ENCODE results near the gene ENTPD7. TPM values are rescaled to one million over a fixed set of nuclear protein-coding genes. Genes with fewer than 3 reads are reported as not detected.

Gene ENTPD7
- polyA plus RNA-seq, 2 donors = 1.3 to 2.5 TPM

DNA sequence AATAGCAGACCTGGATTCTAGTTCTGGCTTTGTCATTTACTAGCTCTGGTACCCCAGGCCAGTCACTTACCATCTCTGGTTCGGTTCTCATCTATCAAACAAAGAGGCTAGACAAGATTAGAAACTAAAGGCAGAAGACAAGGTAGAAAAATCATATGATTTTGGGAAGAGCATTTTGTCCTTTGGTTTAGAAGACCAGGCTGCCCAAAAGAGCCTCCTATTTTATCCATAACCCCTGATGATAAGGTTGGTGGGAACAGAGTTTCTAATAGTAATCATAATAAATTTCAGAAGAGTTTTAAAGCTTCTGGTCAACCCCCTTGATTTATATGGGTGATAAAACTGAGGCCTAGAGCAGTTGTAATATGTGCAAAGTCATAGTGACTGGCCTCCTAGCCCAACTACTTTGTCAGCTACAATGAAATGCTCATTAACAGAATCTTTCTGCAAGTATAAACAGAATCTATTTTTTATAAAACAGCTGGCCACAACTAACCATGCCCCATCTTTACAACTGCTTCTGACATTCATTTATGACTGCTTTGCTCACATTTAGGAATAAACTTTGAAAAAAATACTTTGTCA lies 49.2 kb downstream of the ENTPD7 start:
- peaks cover 5 to 11% of the 10 kb centered on the region in 2 donors for H3K36me3 ChIP-seq (ENCODE audit: control insufficient read depth in 2 of 2, insufficient read depth in 2 of 2, low read length in 1 of 2)
- no peaks in the 10 kb centered on the region for H3K9me3 ChIP-seq (ENCODE audit: control insufficient read depth in 2 of 2, insufficient read depth in 1 of 2, low read depth in 1 of 2, low read length in 1 of 2)
- no peaks in the 10 kb centered on the region for H3K27me3 ChIP-seq (ENCODE audit: control insufficient read depth in 1 of 2, insufficient read depth in 2 of 2, low read length in 2 of 2)
- 88 to 89% methylated on average over 1 of the region's 1 CpG for WGBS, 2 donors
- H3K27ac ChIP-seq (ENCODE audit: low read depth in 2 of 2, low read length in 1 of 2) = peak overlapping the region in 1 of 2 donors; percentile 34
- no peaks in the 10 kb centered on the region for H3K4me1 ChIP-seq (ENCODE audit: control insufficient read depth in 2 of 2, insufficient read depth in 2 of 2, low read length in 1 of 2)
- H3K4me3 ChIP-seq (ENCODE audit: low read depth in 1 of 2, low read length in 2 of 2) = no peak overlapping the region

DNA sequence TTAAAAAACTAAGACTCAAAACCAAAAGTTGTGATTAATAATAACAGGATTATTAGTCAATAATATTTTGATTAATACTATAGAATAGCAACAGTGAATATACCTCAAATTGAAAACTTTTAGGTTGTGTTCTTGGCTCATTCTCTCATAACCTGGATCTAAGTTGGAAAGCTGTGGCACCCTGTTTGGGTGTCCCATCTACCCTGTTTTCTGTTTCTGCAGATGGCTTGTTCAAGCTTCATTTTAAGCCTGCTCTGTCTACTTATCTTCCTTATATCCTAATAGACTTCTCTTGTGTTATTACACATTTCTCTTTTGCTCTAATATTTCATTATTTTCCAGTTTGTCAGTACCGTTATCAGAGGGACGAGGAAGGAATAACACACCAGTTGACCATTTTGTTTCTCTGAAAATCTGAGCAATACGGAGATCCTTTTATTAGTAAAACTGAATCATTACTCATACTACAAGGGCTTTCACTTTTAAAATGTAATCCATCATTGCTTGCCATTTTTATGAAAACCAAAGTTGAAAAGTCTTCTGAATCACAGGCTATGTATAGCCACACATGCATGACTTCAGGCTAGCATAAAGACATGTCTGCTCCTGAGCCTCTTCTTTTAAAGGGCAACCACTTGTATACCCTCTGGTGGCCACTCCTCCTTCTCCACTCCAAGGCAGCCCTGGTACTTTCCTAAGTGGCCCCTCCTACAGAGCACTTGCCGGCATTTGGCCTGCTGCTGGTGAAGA lies 50.3 kb downstream of the ENTPD7 start:
- WGBS, 2 donors = 22 to 39% methylated on average over 4 of the region's 4 CpGs
- H3K9me3 ChIP-seq (ENCODE audit: control insufficient read depth in 2 of 2, insufficient read depth in 1 of 2, low read depth in 1 of 2, low read length in 1 of 2) = no peaks in the 10 kb centered on the region
- no peaks in the 10 kb centered on the region for H3K4me1 ChIP-seq (ENCODE audit: control insufficient read depth in 2 of 2, insufficient read depth in 2 of 2, low read length in 1 of 2)
- no peaks in the 10 kb centered on the region for H3K27me3 ChIP-seq (ENCODE audit: control insufficient read depth in 1 of 2, insufficient read depth in 2 of 2, low read length in 2 of 2)
- peak overlapping the region; percentile 12 to 76 for H3K27ac ChIP-seq (ENCODE audit: low read depth in 2 of 2, low read length in 1 of 2)
- H3K4me3 ChIP-seq (ENCODE audit: low read depth in 1 of 2, low read length in 2 of 2) = no peak overlapping the region
- peaks cover 5 to 10% of the 10 kb centered on the region in 2 donors for H3K36me3 ChIP-seq (ENCODE audit: control insufficient read depth in 2 of 2, insufficient read depth in 2 of 2, low read length in 1 of 2)

DNA sequence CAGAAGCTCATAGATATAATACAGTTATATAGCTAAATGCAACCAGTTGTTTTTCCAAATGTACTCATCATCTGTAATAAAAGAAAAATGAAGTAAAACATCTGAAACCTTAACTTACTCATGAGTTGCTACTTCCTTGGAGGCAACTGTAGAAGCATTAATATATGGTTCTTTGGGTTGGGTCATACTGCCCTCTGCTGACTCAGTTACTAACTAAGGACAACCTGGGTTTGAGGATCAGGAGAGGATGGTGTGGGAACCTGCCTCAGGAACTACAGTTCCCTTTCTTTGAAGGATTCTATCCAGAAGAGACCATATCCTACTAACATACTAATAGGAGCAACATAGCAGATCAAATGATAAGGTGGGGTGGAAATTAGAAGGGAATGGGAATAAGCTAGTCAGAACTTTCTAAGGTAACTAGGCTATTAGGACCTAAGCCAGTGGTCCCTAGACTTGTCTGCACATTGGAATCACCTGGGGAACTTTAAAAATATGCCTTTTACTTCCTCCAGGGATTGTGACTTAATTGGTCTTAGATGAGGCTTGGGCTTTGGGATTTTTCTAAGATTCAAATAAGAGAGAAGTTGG lies 51.9 kb downstream of the ENTPD7 start:
- H3K4me1 ChIP-seq (ENCODE audit: control insufficient read depth in 2 of 2, insufficient read depth in 2 of 2, low read length in 1 of 2) = no peaks in the 10 kb centered on the region
- H3K27ac ChIP-seq (ENCODE audit: low read depth in 2 of 2, low read length in 1 of 2) = no peak overlapping the region
- no peaks in the 10 kb centered on the region for H3K9me3 ChIP-seq (ENCODE audit: control insufficient read depth in 2 of 2, insufficient read depth in 1 of 2, low read depth in 1 of 2, low read length in 1 of 2)
- peaks cover 5 to 10% of the 10 kb centered on the region in 2 donors for H3K36me3 ChIP-seq (ENCODE audit: control insufficient read depth in 2 of 2, insufficient read depth in 2 of 2, low read length in 1 of 2)
- no peak overlapping the region for H3K4me3 ChIP-seq (ENCODE audit: low read depth in 1 of 2, low read length in 2 of 2)
- H3K27me3 ChIP-seq (ENCODE audit: control insufficient read depth in 1 of 2, insufficient read depth in 2 of 2, low read length in 2 of 2) = no peaks in the 10 kb centered on the region

DNA sequence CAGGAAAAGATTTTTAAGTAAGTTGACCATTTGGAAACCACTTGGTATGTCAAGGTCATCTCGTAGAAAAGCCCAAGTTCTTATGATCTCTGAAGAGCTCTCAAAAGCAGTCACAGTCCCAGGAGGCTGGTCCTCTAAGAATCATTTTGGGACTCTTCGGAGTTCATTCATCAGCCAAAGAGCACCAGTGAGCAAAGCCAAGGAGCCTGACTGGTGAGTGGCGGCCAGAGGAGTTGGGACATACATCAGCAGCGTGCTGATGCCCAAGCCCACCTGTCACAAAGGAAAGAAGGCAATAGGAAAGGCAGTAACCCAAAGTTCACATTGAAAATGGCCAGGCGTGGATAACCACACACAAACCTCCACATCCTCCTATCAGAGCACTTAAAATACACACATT lies 55.1 kb downstream of the ENTPD7 start:
- Histone ChIP-seq H3K4me1 (ENCODE audit: control insufficient read depth in 2 of 2, insufficient read depth in 2 of 2, low read length in 1 of 2) (no peaks in the 10 kb centered on the region), H3K4me3 (ENCODE audit: low read depth in 1 of 2, low read length in 2 of 2) (no peak overlapping the region), H3K27me3 (ENCODE audit: control insufficient read depth in 1 of 2, insufficient read depth in 2 of 2, low read length in 2 of 2) (no peaks in the 10 kb centered on the region), H3K27ac (ENCODE audit: low read depth in 2 of 2, low read length in 1 of 2) (no peak overlapping the region), H3K9me3 (ENCODE audit: control insufficient read depth in 2 of 2, insufficient read depth in 1 of 2, low read depth in 1 of 2, low read length in 1 of 2) (no peaks in the 10 kb centered on the region), H3K36me3 (ENCODE audit: control insufficient read depth in 2 of 2, insufficient read depth in 2 of 2, low read length in 1 of 2) (peaks cover 14 to 23% of the 10 kb centered on the region in 2 donors)
- 92% methylated on average over 5 of the region's 5 CpGs for WGBS, 2 donors

DNA sequence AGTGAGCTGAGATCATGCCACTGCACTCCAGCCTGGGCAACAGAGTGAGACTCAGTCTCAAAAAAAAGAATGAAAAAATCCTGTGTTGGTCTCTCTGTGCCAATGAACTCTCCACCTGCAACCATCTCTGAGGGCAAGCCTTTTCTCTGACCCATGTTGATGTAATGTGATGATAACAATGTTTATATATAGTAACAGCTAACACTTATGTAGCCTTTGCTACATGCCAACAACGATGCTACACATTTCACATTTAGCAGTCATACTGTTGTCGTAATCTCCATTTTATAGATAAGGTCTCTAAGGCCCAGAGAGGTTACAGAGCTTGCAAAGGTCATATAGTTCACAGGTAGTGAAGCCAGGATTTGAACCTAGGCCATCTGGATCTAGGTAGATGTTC lies 61.1 kb downstream of the ENTPD7 start:
- peaks cover 18 to 25% of the 10 kb centered on the region in 2 donors for H3K36me3 ChIP-seq (ENCODE audit: control insufficient read depth in 2 of 2, insufficient read depth in 2 of 2, low read length in 1 of 2)
- H3K9me3 ChIP-seq (ENCODE audit: control insufficient read depth in 2 of 2, insufficient read depth in 1 of 2, low read depth in 1 of 2, low read length in 1 of 2) = no peaks in the 10 kb centered on the region
- H3K4me3 ChIP-seq (ENCODE audit: low read depth in 1 of 2, low read length in 2 of 2) = no peak overlapping the region
- WGBS, 2 donors = 84 to 94% methylated on average over 2 of the region's 2 CpGs
- H3K27me3 ChIP-seq (ENCODE audit: control insufficient read depth in 1 of 2, insufficient read depth in 2 of 2, low read length in 2 of 2) = no peaks in the 10 kb centered on the region
- no peak overlapping the region for H3K27ac ChIP-seq (ENCODE audit: low read depth in 2 of 2, low read length in 1 of 2)
- H3K4me1 ChIP-seq (ENCODE audit: control insufficient read depth in 2 of 2, insufficient read depth in 2 of 2, low read length in 1 of 2) = no peaks in the 10 kb centered on the region

DNA sequence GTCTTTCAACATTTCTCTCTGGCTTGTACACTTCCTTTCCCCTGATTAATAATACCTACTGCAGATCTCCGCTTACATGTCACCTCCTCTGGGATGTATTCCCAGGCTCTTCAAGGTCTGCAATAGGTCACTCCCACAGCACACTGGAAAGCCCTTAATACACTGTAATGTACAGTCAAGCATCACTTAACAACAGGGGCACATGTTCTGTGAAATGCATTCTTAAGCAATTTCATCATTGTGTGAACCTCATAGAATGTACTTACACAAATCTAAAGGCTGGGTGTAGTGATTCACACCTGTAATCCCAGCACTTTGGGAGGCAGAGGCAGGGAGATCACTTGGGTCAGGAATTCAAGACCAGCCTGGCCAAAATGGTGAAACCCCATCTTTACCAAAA lies 70.7 kb downstream of the ENTPD7 start:
- WGBS, 2 donors = 74 to 83% methylated on average over 1 of the region's 1 CpG

DNA sequence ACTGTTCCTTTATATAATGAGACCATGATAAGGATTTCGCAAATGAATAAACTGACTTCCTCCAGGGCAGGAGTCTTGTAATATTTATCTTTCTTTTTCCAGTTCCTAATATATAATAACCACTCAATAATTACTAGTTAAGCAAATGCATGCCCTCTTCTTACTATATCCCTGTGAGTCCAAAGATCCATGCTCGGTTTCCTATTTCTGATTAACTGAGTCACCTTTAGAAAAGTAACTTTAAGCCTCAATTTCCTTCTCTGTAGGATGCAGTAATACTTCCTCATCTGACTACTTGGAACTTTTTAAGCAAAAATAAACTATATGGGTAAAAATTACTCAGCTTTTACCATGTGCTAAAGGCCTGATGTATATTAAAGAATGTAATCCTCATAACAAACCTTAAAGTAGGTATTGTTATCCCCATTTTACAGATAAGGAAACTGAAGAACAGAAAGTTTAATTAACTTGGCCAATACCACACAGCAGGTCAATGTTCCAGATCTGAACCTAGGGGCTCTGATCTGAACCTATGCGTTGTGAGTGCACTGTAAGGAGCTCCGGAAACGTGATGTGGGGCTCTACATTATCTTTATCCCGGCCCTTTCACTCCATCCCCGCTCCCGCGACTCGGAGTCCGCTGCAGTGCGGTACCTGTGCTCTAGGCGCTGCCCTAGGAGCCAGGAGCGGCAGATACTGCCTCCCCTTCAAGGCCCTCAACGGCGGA lies 72.2 kb downstream of the ENTPD7 start:
- H3K27ac ChIP-seq (ENCODE audit: low read depth in 2 of 2, low read length in 1 of 2) = peak overlapping the region; percentile 93 to 99
- H3K36me3 ChIP-seq (ENCODE audit: control insufficient read depth in 2 of 2, insufficient read depth in 2 of 2, low read length in 1 of 2) = no peaks in the 10 kb centered on the region
- peak overlapping the region; percentile 87 to 99 for H3K4me3 ChIP-seq (ENCODE audit: low read depth in 1 of 2, low read length in 2 of 2)
- H3K4me1 ChIP-seq (ENCODE audit: control insufficient read depth in 2 of 2, insufficient read depth in 2 of 2, low read length in 1 of 2) = no peaks in the 10 kb centered on the region
- 5 to 6% methylated on average over 16 of the region's 16 CpGs for WGBS, 2 donors
- no peaks in the 10 kb centered on the region for H3K27me3 ChIP-seq (ENCODE audit: control insufficient read depth in 1 of 2, insufficient read depth in 2 of 2, low read length in 2 of 2)
- no peaks in the 10 kb centered on the region for H3K9me3 ChIP-seq (ENCODE audit: control insufficient read depth in 2 of 2, insufficient read depth in 1 of 2, low read depth in 1 of 2, low read length in 1 of 2)

More for the DNA sequence above, 70.7 kb downstream of the ENTPD7 start:
- H3K9me3 ChIP-seq (ENCODE audit: control insufficient read depth in 2 of 2, insufficient read depth in 1 of 2, low read depth in 1 of 2, low read length in 1 of 2) = no peaks in the 10 kb centered on the region
- H3K27ac ChIP-seq (ENCODE audit: low read depth in 2 of 2, low read length in 1 of 2) = peak overlapping the region in 1 of 2 donors; percentile 12
- H3K4me3 ChIP-seq (ENCODE audit: low read depth in 1 of 2, low read length in 2 of 2) = no peak overlapping the region
- no peaks in the 10 kb centered on the region for H3K4me1 ChIP-seq (ENCODE audit: control insufficient read depth in 2 of 2, insufficient read depth in 2 of 2, low read length in 1 of 2)
- no peaks in the 10 kb centered on the region for H3K27me3 ChIP-seq (ENCODE audit: control insufficient read depth in 1 of 2, insufficient read depth in 2 of 2, low read length in 2 of 2)
- H3K36me3 ChIP-seq (ENCODE audit: control insufficient read depth in 2 of 2, insufficient read depth in 2 of 2, low read length in 1 of 2) = peaks cover 0 to 3% of the 10 kb centered on the region in 2 donors

DNA sequence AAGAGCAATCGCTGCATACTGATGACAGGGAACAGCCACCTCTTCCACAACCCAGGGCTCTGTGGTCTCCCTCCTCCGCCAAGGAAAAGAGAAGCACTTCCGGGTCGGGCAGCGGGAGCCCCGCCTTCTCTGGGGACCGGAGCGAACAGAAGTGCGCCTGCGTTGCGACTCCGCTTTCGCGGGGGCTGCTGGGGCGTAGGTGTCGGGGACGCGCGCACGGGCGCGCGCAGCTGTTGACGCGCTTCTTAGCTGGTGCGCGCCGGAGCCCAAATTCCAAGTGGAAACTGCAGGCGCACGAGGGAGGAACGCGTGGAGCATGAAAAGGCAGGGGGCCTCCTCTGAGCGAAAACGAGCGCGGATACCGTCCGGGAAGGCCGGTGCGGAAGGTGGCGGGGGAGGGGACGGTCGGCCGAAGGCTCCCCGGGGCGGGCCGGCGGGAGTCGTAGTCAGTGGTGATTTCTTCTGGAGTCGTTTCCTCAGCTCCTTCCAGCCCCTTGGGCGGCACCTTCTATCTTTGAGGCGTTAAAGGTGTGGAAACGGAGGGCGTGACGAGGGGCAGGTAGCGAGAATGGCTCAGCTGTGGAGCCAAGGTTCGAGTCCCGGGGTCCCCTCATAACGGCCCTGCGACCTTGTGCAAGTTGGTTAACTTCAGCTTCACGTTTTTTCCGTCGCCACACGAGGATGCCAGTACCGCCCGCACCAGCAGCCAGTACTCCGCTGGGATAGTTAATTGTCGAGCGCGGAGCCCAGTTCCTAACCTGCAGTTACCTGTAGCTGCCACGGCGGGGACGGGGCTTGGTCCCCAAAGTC lies 72.9 kb downstream of the ENTPD7 start, which contains the start of the genes COX15 and CUTC:
COX15 (minus strand) TSS at position 95 of the 810 bp plus-strand sequence; CDS start at position 17, 78 bp downstream.
CUTC (plus strand) TSS at position 202 of the 810 bp plus-strand sequence; CDS start at position 317, 115 bp downstream.
- no peaks in the 10 kb centered on the region for H3K27me3 ChIP-seq (ENCODE audit: control insufficient read depth in 1 of 2, insufficient read depth in 2 of 2, low read length in 2 of 2)
- WGBS, 2 donors = 0% methylated on average over 73 of the region's 73 CpGs
- peak within 1 kb of the TSS; percentile 87 to 99 for H3K4me3 ChIP-seq (ENCODE audit: low read depth in 1 of 2, low read length in 2 of 2)
- H3K4me1 ChIP-seq (ENCODE audit: control insufficient read depth in 2 of 2, insufficient read depth in 2 of 2, low read length in 1 of 2) = no peaks in the 10 kb centered on the region
- H3K9me3 ChIP-seq (ENCODE audit: control insufficient read depth in 2 of 2, insufficient read depth in 1 of 2, low read depth in 1 of 2, low read length in 1 of 2) = no peaks in the 10 kb centered on the region
- peak within 1 kb of the TSS; percentile 93 to 99 for H3K27ac ChIP-seq (ENCODE audit: low read depth in 2 of 2, low read length in 1 of 2)
- no peaks in the 10 kb centered on the region for H3K36me3 ChIP-seq (ENCODE audit: control insufficient read depth in 2 of 2, insufficient read depth in 2 of 2, low read length in 1 of 2)

DNA sequence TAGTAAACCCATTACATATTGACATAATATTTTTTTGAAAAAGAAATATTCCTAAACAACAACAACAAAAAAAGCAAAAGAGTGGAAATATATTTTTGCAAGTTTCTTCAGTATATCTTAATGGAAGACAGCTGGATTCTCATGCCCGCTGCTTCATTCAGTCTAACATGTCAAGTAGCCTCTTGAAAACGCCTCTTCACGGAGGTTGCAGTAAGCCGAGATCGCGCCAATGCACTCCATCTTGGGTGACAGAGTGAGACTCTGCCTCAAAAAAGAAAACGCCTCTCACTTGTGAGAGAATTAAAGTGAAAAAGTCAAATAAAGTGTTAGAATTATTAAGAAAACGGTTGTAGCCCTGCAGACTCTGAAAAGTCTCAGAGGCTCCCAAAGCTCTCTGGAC lies 74.1 kb downstream of the ENTPD7 start:
- WGBS, 2 donors = 84 to 86% methylated on average over 8 of the region's 8 CpGs
- no peaks in the 10 kb centered on the region for H3K36me3 ChIP-seq (ENCODE audit: control insufficient read depth in 2 of 2, insufficient read depth in 2 of 2, low read length in 1 of 2)
- peak overlapping the region in 1 of 2 donors; percentile 99 for H3K4me3 ChIP-seq (ENCODE audit: low read depth in 1 of 2, low read length in 2 of 2)
- no peak overlapping the region for H3K27ac ChIP-seq (ENCODE audit: low read depth in 2 of 2, low read length in 1 of 2)
- no peaks in the 10 kb centered on the region for H3K9me3 ChIP-seq (ENCODE audit: control insufficient read depth in 2 of 2, insufficient read depth in 1 of 2, low read depth in 1 of 2, low read length in 1 of 2)
- no peaks in the 10 kb centered on the region for H3K27me3 ChIP-seq (ENCODE audit: control insufficient read depth in 1 of 2, insufficient read depth in 2 of 2, low read length in 2 of 2)
- H3K4me1 ChIP-seq (ENCODE audit: control insufficient read depth in 2 of 2, insufficient read depth in 2 of 2, low read length in 1 of 2) = no peaks in the 10 kb centered on the region

Measured in esophagus (tissue), 2 donors.